ENCODE measurements around the gene NOC2L.
"Not testable (repeated sequence)": the region's sequence is repeated elsewhere in the genome, so short reads cannot be mapped to it uniquely, and the experiment has no call there.

NOC2L gene

GRCh38 chr1:997993-998744 is 39.1 kb upstream of the NOC2L start:
- Histone ChIP-seq H3K27ac (ENCODE audit: insufficient read depth in 1 of 2, low read depth in 1 of 2, low read length in 2 of 2, poor library complexity in 1 of 2, severe bottlenecking in 2 of 2) (no peak overlapping the region), H3K27me3 (replicated peaks in 2 of 5; ENCODE audit: control insufficient read depth in 4 of 5, insufficient read depth in 5 of 5, low read length in 4 of 5) (peaks cover 0 to 82% (median 14%) of the 10 kb centered on the region in 5 experiments), H3K4me1 (ENCODE audit: control extremely low read depth in 1 of 4, control insufficient read depth in 4 of 4, insufficient read depth in 4 of 4, low read length in 3 of 4) (peaks cover 0 to 45% (median 43%) of the 10 kb centered on the region in 4 experiments), H3K36me3 (ENCODE audit: control insufficient read depth in 4 of 4, insufficient read depth in 4 of 4, low read length in 3 of 4) (no peaks in the 10 kb centered on the region), H3K4me3 (ENCODE audit: control insufficient read depth in 1 of 7, extremely low read depth in 1 of 7, insufficient read depth in 4 of 7, low read depth in 2 of 7, low read length in 6 of 7) (peak overlapping the region in 2 of 7 experiments; percentile 52 to 57), H3K9me3 (ENCODE audit: control extremely low read depth in 1 of 5, control insufficient read depth in 4 of 5, insufficient read depth in 2 of 5, low read depth in 1 of 5, low read length in 4 of 5) (peaks cover 0 to 1% (median 0%) of the 10 kb centered on the region in 5 experiments)
- ChIA-PET CTCF (interaction anchor here (0.9 to 1.4 kb wide), 4 partner anchors 17 to 29 kb away, joined by 3 to 6 read pairs (median 3); no protein-coding TSS in a partner anchor), POLR2A (interaction anchor here (0.8 kb wide), 1 partner anchor 15 kb away, joined by 3 read pairs; no protein-coding TSS in a partner anchor)
- peak in 2 of 3 donors; percentile 42 to 47 for DNase-seq
- WGBS (ENCODE audit: insufficient coverage): 8% methylated on average over 59 of the region's 75 CpGs

GRCh38 chr1:997713-997992 is 38.6 kb upstream of the NOC2L start:
- peaks cover 0 to 81% (median 14%) of the 10 kb centered on the region in 5 experiments for H3K27me3 ChIP-seq (replicated peaks in 2 of 5; ENCODE audit: control insufficient read depth in 4 of 5, insufficient read depth in 5 of 5, low read length in 4 of 5)
- H3K36me3 ChIP-seq (ENCODE audit: control insufficient read depth in 4 of 4, insufficient read depth in 4 of 4, low read length in 3 of 4): no peaks in the 10 kb centered on the region
- no peak overlapping the region for H3K4me3 ChIP-seq (ENCODE audit: control insufficient read depth in 1 of 7, extremely low read depth in 1 of 7, insufficient read depth in 4 of 7, low read depth in 2 of 7, low read length in 6 of 7)
- CTCF ChIA-PET: interaction anchor here (0.9 to 1.4 kb wide), 5 partner anchors 9 to 29 kb away, joined by 3 to 9 read pairs (median 5); no protein-coding TSS in a partner anchor
- peaks cover 0 to 6% (median 0%) of the 10 kb centered on the region in 5 experiments for H3K9me3 ChIP-seq (ENCODE audit: control extremely low read depth in 1 of 5, control insufficient read depth in 4 of 5, insufficient read depth in 2 of 5, low read depth in 1 of 5, low read length in 4 of 5)
- no peak overlapping the region for H3K27ac ChIP-seq (ENCODE audit: insufficient read depth in 1 of 2, low read depth in 1 of 2, low read length in 2 of 2, poor library complexity in 1 of 2, severe bottlenecking in 2 of 2)
- no peak for DNase-seq
- H3K4me1 ChIP-seq (ENCODE audit: control extremely low read depth in 1 of 4, control insufficient read depth in 4 of 4, insufficient read depth in 4 of 4, low read length in 3 of 4): peaks cover 0 to 45% (median 43%) of the 10 kb centered on the region in 4 experiments
- POLR2A ChIA-PET: interaction anchor here (0.8 kb wide), 1 partner anchor 14 kb away, joined by 3 read pairs; no protein-coding TSS in a partner anchor
- WGBS (ENCODE audit: insufficient coverage): 37% methylated on average over 3 of the region's 3 CpGs

GRCh38 chr1:996851-997712 is 38.0 kb upstream of the NOC2L start:
- H3K27me3 ChIP-seq (replicated peaks in 2 of 5; ENCODE audit: control insufficient read depth in 4 of 5, insufficient read depth in 5 of 5, low read length in 4 of 5): peaks cover 0 to 80% (median 14%) of the 10 kb centered on the region in 5 experiments
- H3K9me3 ChIP-seq (ENCODE audit: control extremely low read depth in 1 of 5, control insufficient read depth in 4 of 5, insufficient read depth in 2 of 5, low read depth in 1 of 5, low read length in 4 of 5): peaks cover 0 to 10% (median 0%) of the 10 kb centered on the region in 5 experiments
- H3K4me3 ChIP-seq (ENCODE audit: control insufficient read depth in 1 of 7, extremely low read depth in 1 of 7, insufficient read depth in 4 of 7, low read depth in 2 of 7, low read length in 6 of 7): no peak overlapping the region
- no peaks in the 10 kb centered on the region for H3K36me3 ChIP-seq (ENCODE audit: control insufficient read depth in 4 of 4, insufficient read depth in 4 of 4, low read length in 3 of 4)
- no peak overlapping the region for H3K27ac ChIP-seq (ENCODE audit: insufficient read depth in 1 of 2, low read depth in 1 of 2, low read length in 2 of 2, poor library complexity in 1 of 2, severe bottlenecking in 2 of 2)
- WGBS (ENCODE audit: insufficient coverage): 54% methylated on average over 17 of the region's 24 CpGs
- DNase-seq: peak in 1 of 3 donors; percentile 20
- peaks cover 0 to 45% (median 43%) of the 10 kb centered on the region in 4 experiments for H3K4me1 ChIP-seq (ENCODE audit: control extremely low read depth in 1 of 4, control insufficient read depth in 4 of 4, insufficient read depth in 4 of 4, low read length in 3 of 4)
- ChIA-PET POLR2A (interaction anchor here (0.8 kb wide), 1 partner anchor 14 kb away, joined by 3 read pairs; no protein-coding TSS in a partner anchor), CTCF (interaction anchor here (0.9 to 1.4 kb wide), 5 partner anchors 9 to 30 kb away, joined by 3 to 9 read pairs (median 5); no protein-coding TSS in a partner anchor)

GRCh38 chr1:995665-996633 is 36.9 kb upstream of the NOC2L start:
- ChIA-PET POLR2A (interaction anchor here (1.0 kb wide), 1 partner anchor 15 kb away, joined by 3 read pairs; no protein-coding TSS in a partner anchor), CTCF (interaction anchor here (0.8 to 6.5 kb wide), 3 partner anchors 13 to 22 kb away, joined by 3 to 58 read pairs (median 9); partner anchors contain the start of gene PERM1)
- peaks cover 0 to 72% (median 10%) of the 10 kb centered on the region in 5 experiments for H3K27me3 ChIP-seq (replicated peaks in 2 of 5; ENCODE audit: control insufficient read depth in 4 of 5, insufficient read depth in 5 of 5, low read length in 4 of 5)
- H3K27ac ChIP-seq (ENCODE audit: insufficient read depth in 1 of 2, low read depth in 1 of 2, low read length in 2 of 2, poor library complexity in 1 of 2, severe bottlenecking in 2 of 2): no peak overlapping the region
- no peaks in the 10 kb centered on the region for H3K36me3 ChIP-seq (ENCODE audit: control insufficient read depth in 4 of 4, insufficient read depth in 4 of 4, low read length in 3 of 4)
- WGBS (ENCODE audit: insufficient coverage): 32% methylated on average over 15 of the region's 30 CpGs
- H3K4me3 ChIP-seq (ENCODE audit: control insufficient read depth in 1 of 7, extremely low read depth in 1 of 7, insufficient read depth in 4 of 7, low read depth in 2 of 7, low read length in 6 of 7): no peak overlapping the region
- peak in 2 of 3 donors; percentile 61 for DNase-seq
- H3K9me3 ChIP-seq (ENCODE audit: control extremely low read depth in 1 of 5, control insufficient read depth in 4 of 5, insufficient read depth in 2 of 5, low read depth in 1 of 5, low read length in 4 of 5): peaks cover 0 to 16% (median 3%) of the 10 kb centered on the region in 5 experiments
- peaks cover 0 to 35% (median 34%) of the 10 kb centered on the region in 4 experiments for H3K4me1 ChIP-seq (ENCODE audit: control extremely low read depth in 1 of 4, control insufficient read depth in 4 of 4, insufficient read depth in 4 of 4, low read length in 3 of 4)

GRCh38 chr1:994546-994945 is 35.5 kb upstream of the NOC2L start:
- 68% methylated on average over 4 of the region's 6 CpGs for WGBS (ENCODE audit: insufficient coverage)
- ChIA-PET POLR2A (interaction anchor here (1.0 kb wide), 2 partner anchors 13 to 19 kb away, joined by 3 read pairs; partner anchors contain the start of gene ISG15), CTCF (interaction anchor here (1.1 to 6.5 kb wide), 3 partner anchors 10 to 13 kb away, joined by 3 to 58 read pairs (median 3); partner anchors contain the start of gene PERM1)

More at GRCh38 chr1:994546-994945, 35.5 kb upstream of the NOC2L start:
- not testable (repeated sequence) for H3K4me3 ChIP-seq (ENCODE audit: control insufficient read depth in 1 of 7, extremely low read depth in 1 of 7, insufficient read depth in 4 of 7, low read depth in 2 of 7, low read length in 6 of 7); DNase-seq; H3K36me3 ChIP-seq (ENCODE audit: control insufficient read depth in 4 of 4, insufficient read depth in 4 of 4, low read length in 3 of 4); H3K27ac ChIP-seq (ENCODE audit: insufficient read depth in 1 of 2, low read depth in 1 of 2, low read length in 2 of 2, poor library complexity in 1 of 2, severe bottlenecking in 2 of 2)
- peaks cover 0 to 21% (median 20%) of the 10 kb centered on the region in 4 experiments for H3K4me1 ChIP-seq (ENCODE audit: control extremely low read depth in 1 of 4, control insufficient read depth in 4 of 4, insufficient read depth in 4 of 4, low read length in 3 of 4)
- peaks cover 0 to 16% (median 3%) of the 10 kb centered on the region in 5 experiments for H3K9me3 ChIP-seq (ENCODE audit: control extremely low read depth in 1 of 5, control insufficient read depth in 4 of 5, insufficient read depth in 2 of 5, low read depth in 1 of 5, low read length in 4 of 5)
- H3K27me3 ChIP-seq (replicated peaks in 2 of 5; ENCODE audit: control insufficient read depth in 4 of 5, insufficient read depth in 5 of 5, low read length in 4 of 5): peaks cover 0 to 60% (median 7%) of the 10 kb centered on the region in 5 experiments

All from common myeloid progenitor, CD34-positive (primary cell).